ENCODE measurements around the gene HSF5.

Gene HSF5

GRCh38 chr17:58414596-58414997 is 73.6 kb downstream of the HSF5 start:
- ATAC-seq (replicated peaks; ENCODE audit: extremely low read depth, poor library complexity, severe bottlenecking) (no peak), DNase-seq (ENCODE audit: low spot score in 2 of 2) (no peak)
- no peaks in the 10 kb centered on the region for H3K27me3 Mint-ChIP-seq
- no peaks in the 10 kb centered on the region for H3K9me3 Mint-ChIP-seq
- H3K4me1 Mint-ChIP-seq = peaks cover 15% of the 10 kb centered on the region
- no peak overlapping the region for H3K27ac Mint-ChIP-seq (ENCODE audit: low read depth)
- H3K36me3 Mint-ChIP-seq (ENCODE audit: insufficient read depth) = peaks cover 4% of the 10 kb centered on the region
- H3K4me3 Mint-ChIP-seq = no peak overlapping the region

- Mint-ChIP-seq H3K4me3 (no peak overlapping the region), H3K4me1 (peaks cover 15% of the 10 kb centered on the region), H3K27me3 (no peaks in the 10 kb centered on the region), H3K36me3 (ENCODE audit: insufficient read depth) (peaks cover 4% of the 10 kb centered on the region), H3K9me3 (no peaks in the 10 kb centered on the region), H3K27ac (ENCODE audit: low read depth) (no peak overlapping the region)
- ATAC-seq (replicated peaks; ENCODE audit: extremely low read depth, poor library complexity, severe bottlenecking) (no peak), DNase-seq (ENCODE audit: low spot score in 2 of 2) (no peak)
Measured at GRCh38 chr17:58413684-58414083, 74.5 kb downstream of the HSF5 start.

- Mint-ChIP-seq H3K4me3 (no peak overlapping the region), H3K27ac (ENCODE audit: low read depth) (no peak overlapping the region)
Measured at GRCh38 chr17:58412961-58413586, 75.1 kb downstream of the HSF5 start.

GRCh38 chr17:58412064-58412703 is 76.0 kb downstream of the HSF5 start:
- no peak for ATAC-seq (replicated peaks; ENCODE audit: extremely low read depth, poor library complexity, severe bottlenecking)
- Mint-ChIP-seq H3K27ac (ENCODE audit: low read depth) (no peak overlapping the region), H3K27me3 (no peaks in the 10 kb centered on the region), H3K4me1 (peaks cover 5% of the 10 kb centered on the region), H3K9me3 (no peaks in the 10 kb centered on the region), H3K4me3 (no peak overlapping the region), H3K36me3 (ENCODE audit: insufficient read depth) (peaks cover 4% of the 10 kb centered on the region)
- DNase-seq (ENCODE audit: low spot score in 2 of 2) = no peak

More at GRCh38 chr17:58412961-58413586, 75.1 kb downstream of the HSF5 start:
- DNase-seq (ENCODE audit: low spot score in 2 of 2) = no peak
- Mint-ChIP-seq H3K4me1 (peaks cover 14% of the 10 kb centered on the region), H3K9me3 (no peaks in the 10 kb centered on the region), H3K36me3 (ENCODE audit: insufficient read depth) (peaks cover 4% of the 10 kb centered on the region), H3K27me3 (no peaks in the 10 kb centered on the region)
- no peak for ATAC-seq (replicated peaks; ENCODE audit: extremely low read depth, poor library complexity, severe bottlenecking)

- H3K27ac Mint-ChIP-seq (ENCODE audit: low read depth) = no peak overlapping the region
Measured at GRCh38 chr17:58411408-58411894, 76.8 kb downstream of the HSF5 start.

GRCh38 chr17:58410714-58411407 is 77.3 kb downstream of the HSF5 start:
- Mint-ChIP-seq H3K36me3 (ENCODE audit: insufficient read depth) (peaks cover 4% of the 10 kb centered on the region), H3K9me3 (no peaks in the 10 kb centered on the region), H3K4me1 (no peaks in the 10 kb centered on the region), H3K4me3 (no peak overlapping the region), H3K27me3 (no peaks in the 10 kb centered on the region), H3K27ac (ENCODE audit: low read depth) (no peak overlapping the region)
- no peak for DNase-seq (ENCODE audit: low spot score in 2 of 2)
- no peak for ATAC-seq (replicated peaks; ENCODE audit: extremely low read depth, poor library complexity, severe bottlenecking)

More at GRCh38 chr17:58411408-58411894, 76.8 kb downstream of the HSF5 start:
- Mint-ChIP-seq H3K4me3 (no peak overlapping the region), H3K27me3 (no peaks in the 10 kb centered on the region), H3K36me3 (ENCODE audit: insufficient read depth) (peaks cover 4% of the 10 kb centered on the region), H3K4me1 (no peaks in the 10 kb centered on the region), H3K9me3 (no peaks in the 10 kb centered on the region)
- ATAC-seq (replicated peaks; ENCODE audit: extremely low read depth, poor library complexity, severe bottlenecking) (no peak), DNase-seq (ENCODE audit: low spot score in 2 of 2) (no peak)

GRCh38 chr17:58409432-58409831 is 78.8 kb downstream of the HSF5 start:
- Mint-ChIP-seq H3K36me3 (ENCODE audit: insufficient read depth) (no peaks in the 10 kb centered on the region), H3K27ac (ENCODE audit: low read depth) (no peak overlapping the region), H3K27me3 (no peaks in the 10 kb centered on the region), H3K4me1 (no peaks in the 10 kb centered on the region), H3K4me3 (no peak overlapping the region), H3K9me3 (no peaks in the 10 kb centered on the region)
- DNase-seq (ENCODE audit: low spot score in 2 of 2) = no peak
- no peak for ATAC-seq (replicated peaks; ENCODE audit: extremely low read depth, poor library complexity, severe bottlenecking)

- Mint-ChIP-seq H3K27me3 (no peaks in the 10 kb centered on the region), H3K4me3 (no peak overlapping the region), H3K4me1 (no peaks in the 10 kb centered on the region), H3K9me3 (no peaks in the 10 kb centered on the region), H3K36me3 (ENCODE audit: insufficient read depth) (no peaks in the 10 kb centered on the region), H3K27ac (ENCODE audit: low read depth) (no peak overlapping the region)
- DNase-seq (ENCODE audit: low spot score in 2 of 2) (no peak), ATAC-seq (replicated peaks; ENCODE audit: extremely low read depth, poor library complexity, severe bottlenecking) (no peak)
Measured at GRCh38 chr17:58403311-58403710, 84.9 kb downstream of the HSF5 start.

- no peaks in the 10 kb centered on the region for H3K27me3 Mint-ChIP-seq
- H3K36me3 Mint-ChIP-seq (ENCODE audit: insufficient read depth) = no peaks in the 10 kb centered on the region
- no peak for DNase-seq (ENCODE audit: low spot score in 2 of 2)
- no peaks in the 10 kb centered on the region for H3K4me1 Mint-ChIP-seq
- H3K9me3 Mint-ChIP-seq = no peaks in the 10 kb centered on the region
- no peak for ATAC-seq (replicated peaks; ENCODE audit: extremely low read depth, poor library complexity, severe bottlenecking)
- no peak overlapping the region for H3K27ac Mint-ChIP-seq (ENCODE audit: low read depth)
- no peak overlapping the region for H3K4me3 Mint-ChIP-seq
Measured at GRCh38 chr17:58402679-58403078, 85.5 kb downstream of the HSF5 start.

GRCh38 chr17:58402047-58402446 is 86.2 kb downstream of the HSF5 start:
- no peak for DNase-seq (ENCODE audit: low spot score in 2 of 2)
- Mint-ChIP-seq H3K4me1 (no peaks in the 10 kb centered on the region), H3K4me3 (no peak overlapping the region)

GRCh38 chr17:58401287-58401686 is 86.9 kb downstream of the HSF5 start:
- DNase-seq (ENCODE audit: low spot score in 2 of 2) = no peak

More at GRCh38 chr17:58402047-58402446, 86.2 kb downstream of the HSF5 start:
- ATAC-seq (replicated peaks; ENCODE audit: extremely low read depth, poor library complexity, severe bottlenecking) = no peak
- no peak overlapping the region for H3K27ac Mint-ChIP-seq (ENCODE audit: low read depth)
- H3K36me3 Mint-ChIP-seq (ENCODE audit: insufficient read depth) = no peaks in the 10 kb centered on the region
- H3K27me3 Mint-ChIP-seq = no peaks in the 10 kb centered on the region
- H3K9me3 Mint-ChIP-seq = no peaks in the 10 kb centered on the region

GRCh38 chr17:58400826-58401225 is 87.4 kb downstream of the HSF5 start:
- Mint-ChIP-seq H3K27ac (ENCODE audit: low read depth) (no peak overlapping the region), H3K36me3 (ENCODE audit: insufficient read depth) (no peaks in the 10 kb centered on the region), H3K4me1 (no peaks in the 10 kb centered on the region), H3K4me3 (no peak overlapping the region), H3K9me3 (no peaks in the 10 kb centered on the region), H3K27me3 (no peaks in the 10 kb centered on the region)
- DNase-seq (ENCODE audit: low spot score in 2 of 2) = no peak
- ATAC-seq (replicated peaks; ENCODE audit: extremely low read depth, poor library complexity, severe bottlenecking) = no peak

More at GRCh38 chr17:58401287-58401686, 86.9 kb downstream of the HSF5 start:
- H3K9me3 Mint-ChIP-seq = no peaks in the 10 kb centered on the region
- H3K27me3 Mint-ChIP-seq = no peaks in the 10 kb centered on the region
- no peak for ATAC-seq (replicated peaks; ENCODE audit: extremely low read depth, poor library complexity, severe bottlenecking)
- H3K36me3 Mint-ChIP-seq (ENCODE audit: insufficient read depth) = no peaks in the 10 kb centered on the region
- no peaks in the 10 kb centered on the region for H3K4me1 Mint-ChIP-seq
- no peak overlapping the region for H3K27ac Mint-ChIP-seq (ENCODE audit: low read depth)
- no peak overlapping the region for H3K4me3 Mint-ChIP-seq

- Mint-ChIP-seq H3K36me3 (ENCODE audit: insufficient read depth) (no peaks in the 10 kb centered on the region), H3K4me1 (no peaks in the 10 kb centered on the region), H3K27ac (ENCODE audit: low read depth) (no peak overlapping the region), H3K27me3 (no peaks in the 10 kb centered on the region), H3K4me3 (no peak overlapping the region), H3K9me3 (no peaks in the 10 kb centered on the region)
- DNase-seq (ENCODE audit: low spot score in 2 of 2) (no peak), ATAC-seq (replicated peaks; ENCODE audit: extremely low read depth, poor library complexity, severe bottlenecking) (no peak)
Measured at GRCh38 chr17:58399974-58400373, 88.2 kb downstream of the HSF5 start.

All from central memory CD8-positive, alpha-beta T cell (primary cell).